ENCODE measurements around the gene KCNQ1.

GRCh38 chr11:2444821-2445745 lies at the start of gene KCNQ1:
- TF ChIP-seq CTCF (IDR thresholded peaks at IDR 0.05; ENCODE audit: low read length) (no peak), EZH2 (IDR thresholded peaks at IDR 0.05; ENCODE audit: borderline replicate concordance, low read length) (no peak)
